HAP-1 (cell line): ENCODE results near the gene SOX6.
"Not testable (repeated sequence)": the region's sequence is repeated elsewhere in the genome, so short reads cannot be mapped to it uniquely, and the experiment has no call there.

Experiments
- DNase-seq, 2 experiments: peaks; one replicate each; pipeline ENCODE4 v3.0.0-alpha.2; 2016 to 2020; ENCODE audit warnings: low spot score in 2 of 2
- H3K27me3 ChIP-seq: fragments of 250-450 bp; sonication (Bioruptor Pico); 2 replicates; pipeline ENCODE4 v1.5.1; 2020; ENCODE audit warnings: low read depth, mild to moderate bottlenecking, moderate library complexity
- H3K36me3 ChIP-seq: fragments of 250-450 bp; sonication (Bioruptor Pico); replicated peaks from 2 replicates; pipeline ENCODE4 v1.5.1; 2020; ENCODE audit warnings: mild to moderate bottlenecking
- H3K4me1 ChIP-seq: fragments of 250-450 bp; sonication (Bioruptor Pico); 2 replicates; pipeline ENCODE4 v1.5.1; 2020; ENCODE audit warnings: mild to moderate bottlenecking
- H3K4me3 ChIP-seq: fragments of 250-450 bp; sonication (Bioruptor Pico); 2 replicates; pipeline ENCODE4 v1.5.1; 2020; ENCODE audit warnings: mild to moderate bottlenecking, moderate library complexity
- H3K9me3 ChIP-seq: fragments of 250-450 bp; sonication (Bioruptor Pico); 2 replicates; pipeline ENCODE4 v1.5.1; 2020; ENCODE audit warnings: mild to moderate bottlenecking, moderate library complexity
- in situ Hi-C: fragments of 300-500 bp; cut with MboI; formaldehyde crosslinking; loops from 3 replicates; pipeline ENCODE4 v1.14.3; 2020; ENCODE audit warnings: low sequenced_read_pairs, inconsistent platforms, mixed read lengths

SOX6 gene

DNA sequence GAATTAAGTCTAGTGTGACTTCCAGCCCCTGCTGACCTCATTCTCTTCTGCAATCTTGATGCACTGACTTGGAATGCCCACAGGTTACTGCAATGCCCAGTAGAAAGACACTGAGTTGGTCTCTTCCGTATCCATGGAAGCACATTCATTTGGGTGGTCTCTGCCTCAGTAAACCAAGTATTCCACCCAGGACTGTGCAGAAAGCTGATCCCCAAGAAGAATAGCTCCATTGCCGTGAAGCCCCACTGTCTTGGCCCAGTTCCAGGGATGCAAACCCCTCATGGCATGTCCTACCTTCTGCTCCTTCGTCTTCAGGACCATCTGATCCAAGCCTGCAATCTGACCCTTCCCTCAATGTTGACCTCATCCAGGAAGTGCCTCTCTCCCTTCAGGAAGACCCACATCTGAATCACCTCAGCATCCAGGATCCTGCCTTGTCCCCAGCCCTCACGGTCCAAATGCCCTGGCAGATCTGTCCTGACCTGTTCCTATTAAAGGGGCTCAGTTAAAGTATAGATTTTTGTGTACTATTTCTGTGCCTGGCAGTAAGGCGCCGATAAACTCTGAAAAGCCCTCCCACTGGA is 425.8 kb downstream of the SOX6 start:
- H3K27me3 ChIP-seq = no peaks in the 10 kb centered on the region; the same call in 1 of the 2 replicates
- H3K36me3 ChIP-seq = no peaks in the 10 kb centered on the region
- DNase-seq = no peak
- H3K4me3 ChIP-seq = no peak overlapping the region
- H3K9me3 ChIP-seq = peaks cover 3% of the 10 kb centered on the region; the same call in 1 of the 2 replicates
- no peaks in the 10 kb centered on the region for H3K4me1 ChIP-seq
- in situ Hi-C loops = no loop called here

DNA sequence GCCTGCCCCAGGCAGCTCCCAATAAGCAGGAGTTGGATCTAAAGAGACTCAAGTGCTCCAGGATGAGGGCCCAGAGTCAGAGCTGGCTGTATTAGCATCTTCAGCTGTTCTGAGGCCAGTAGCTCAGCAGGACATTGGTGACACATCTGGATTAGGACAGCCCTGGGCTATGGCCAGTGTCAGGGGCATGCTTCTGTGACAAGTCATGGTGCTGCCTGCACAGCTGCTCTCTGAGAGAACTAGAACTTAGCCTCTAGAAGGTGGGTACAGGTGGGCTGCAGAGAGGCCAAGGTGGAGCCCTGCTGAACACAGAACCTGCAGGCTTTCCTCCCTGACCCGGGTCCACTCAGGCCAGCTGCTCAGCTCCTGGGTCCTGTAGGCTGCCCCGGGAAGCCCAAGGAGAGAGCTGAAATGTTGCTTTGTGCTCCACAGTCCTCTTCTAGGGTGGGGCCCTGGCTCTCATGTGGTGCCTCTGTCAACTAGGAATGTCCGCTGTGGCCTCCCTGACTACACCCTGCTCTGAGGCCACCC is 426.9 kb downstream of the SOX6 start:
- no peaks in the 10 kb centered on the region; the same call in 1 of the 2 replicates for H3K27me3 ChIP-seq
- H3K36me3 ChIP-seq = no peaks in the 10 kb centered on the region
- H3K4me1 ChIP-seq = no peaks in the 10 kb centered on the region
- no peak overlapping the region for H3K4me3 ChIP-seq
- DNase-seq = no peak
- in situ Hi-C loops = no loop called here
- peaks cover 3% of the 10 kb centered on the region; the same call in 1 of the 2 replicates for H3K9me3 ChIP-seq

DNA sequence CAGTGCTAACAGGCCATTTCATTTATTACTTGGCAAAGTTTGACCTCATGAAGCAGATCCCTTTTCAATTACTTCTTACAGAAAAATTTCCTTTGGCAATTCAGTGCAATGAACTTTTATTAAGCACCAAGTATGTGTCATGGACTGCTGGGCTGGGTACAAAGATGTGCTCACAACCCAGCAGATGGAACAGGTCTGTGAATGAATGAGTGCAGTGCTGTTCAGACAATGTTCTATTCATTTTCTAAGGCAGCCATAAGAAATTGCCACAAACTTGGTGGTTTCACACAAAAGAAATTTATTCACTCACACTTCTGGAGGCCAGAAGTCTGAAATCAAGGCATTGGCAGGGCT is 428.5 kb downstream of the SOX6 start:
- Histone ChIP-seq H3K27me3 (no peaks in the 10 kb centered on the region), H3K9me3 (peaks cover 3% of the 10 kb centered on the region; the same call in 1 of the 2 replicates), H3K4me3 (no peak overlapping the region), H3K36me3 (no peaks in the 10 kb centered on the region), H3K4me1 (no peaks in the 10 kb centered on the region)
- no peak for DNase-seq
- in situ Hi-C loops = no loop called here

GRCh38 chr11:15927196-15927863 is 429.0 kb downstream of the SOX6 start:
- no peak for DNase-seq
- in situ Hi-C loops = no loop called here

GRCh38 chr11:15926071-15926470 is 430.3 kb downstream of the SOX6 start:
- in situ Hi-C loops = no loop called here

More at GRCh38 chr11:15927196-15927863, 429.0 kb downstream of the SOX6 start:
- Histone ChIP-seq H3K9me3 (peaks cover 3% of the 10 kb centered on the region; the same call in 1 of the 2 replicates), H3K36me3 (no peaks in the 10 kb centered on the region), H3K4me1 (no peaks in the 10 kb centered on the region), H3K4me3 (no peak overlapping the region), H3K27me3 (no peaks in the 10 kb centered on the region)

DNA sequence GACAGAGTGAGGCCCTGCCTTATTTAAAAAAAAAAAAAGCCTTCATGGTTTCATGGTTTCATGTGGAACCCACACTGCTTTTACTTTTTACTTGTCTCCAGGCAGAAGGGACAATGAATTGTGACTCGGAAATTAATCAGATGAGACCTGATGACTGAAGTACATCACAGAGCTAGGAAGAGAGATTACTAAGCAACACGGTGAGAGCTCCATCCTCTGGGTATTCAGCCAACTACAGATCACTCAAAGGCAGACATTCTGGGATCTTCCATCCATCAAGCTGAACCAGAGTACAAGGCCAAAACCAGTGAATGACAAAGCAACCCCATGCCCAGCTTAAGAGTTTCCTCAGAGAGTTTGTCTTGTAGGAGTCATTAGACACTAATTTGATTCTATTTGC is 433.2 kb downstream of the SOX6 start:
- in situ Hi-C loops = no loop called here
- H3K4me3 ChIP-seq = no peak overlapping the region
- no peaks in the 10 kb centered on the region for H3K4me1 ChIP-seq
- H3K36me3 ChIP-seq = no peaks in the 10 kb centered on the region
- no peaks in the 10 kb centered on the region for H3K9me3 ChIP-seq
- H3K27me3 ChIP-seq = no peaks in the 10 kb centered on the region
- no peak for DNase-seq

More at GRCh38 chr11:15926071-15926470, 430.3 kb downstream of the SOX6 start:
- H3K36me3 ChIP-seq = no peaks in the 10 kb centered on the region
- no peaks in the 10 kb centered on the region for H3K4me1 ChIP-seq
- DNase-seq = no peak
- H3K4me3 ChIP-seq = no peak overlapping the region
- no peaks in the 10 kb centered on the region for H3K9me3 ChIP-seq
- no peaks in the 10 kb centered on the region for H3K27me3 ChIP-seq

DNA sequence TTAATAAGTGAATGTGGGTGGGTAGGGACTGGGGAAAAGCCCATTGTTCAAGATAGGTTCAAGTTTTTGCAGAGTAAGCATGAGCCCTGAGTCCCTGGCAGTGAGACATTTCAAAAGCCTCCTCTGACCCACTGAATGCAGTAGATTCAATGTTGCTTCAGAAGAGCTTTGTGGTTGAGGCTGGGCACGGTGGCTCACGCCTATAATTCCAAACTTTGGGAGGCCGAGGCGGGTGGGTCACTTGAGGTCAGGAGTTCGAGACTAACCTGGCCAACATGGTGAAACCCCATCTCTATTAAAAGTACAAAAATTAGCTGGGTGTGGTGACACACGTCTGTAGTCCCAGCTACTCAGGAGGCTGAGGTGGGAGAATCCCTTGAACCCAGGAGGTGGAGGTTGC is 433.6 kb downstream of the SOX6 start:
- H3K27me3 ChIP-seq, H3K36me3 ChIP-seq, H3K9me3 ChIP-seq, H3K4me1 ChIP-seq, DNase-seq, in situ Hi-C loops, H3K4me3 ChIP-seq: not testable (repeated sequence)

DNA sequence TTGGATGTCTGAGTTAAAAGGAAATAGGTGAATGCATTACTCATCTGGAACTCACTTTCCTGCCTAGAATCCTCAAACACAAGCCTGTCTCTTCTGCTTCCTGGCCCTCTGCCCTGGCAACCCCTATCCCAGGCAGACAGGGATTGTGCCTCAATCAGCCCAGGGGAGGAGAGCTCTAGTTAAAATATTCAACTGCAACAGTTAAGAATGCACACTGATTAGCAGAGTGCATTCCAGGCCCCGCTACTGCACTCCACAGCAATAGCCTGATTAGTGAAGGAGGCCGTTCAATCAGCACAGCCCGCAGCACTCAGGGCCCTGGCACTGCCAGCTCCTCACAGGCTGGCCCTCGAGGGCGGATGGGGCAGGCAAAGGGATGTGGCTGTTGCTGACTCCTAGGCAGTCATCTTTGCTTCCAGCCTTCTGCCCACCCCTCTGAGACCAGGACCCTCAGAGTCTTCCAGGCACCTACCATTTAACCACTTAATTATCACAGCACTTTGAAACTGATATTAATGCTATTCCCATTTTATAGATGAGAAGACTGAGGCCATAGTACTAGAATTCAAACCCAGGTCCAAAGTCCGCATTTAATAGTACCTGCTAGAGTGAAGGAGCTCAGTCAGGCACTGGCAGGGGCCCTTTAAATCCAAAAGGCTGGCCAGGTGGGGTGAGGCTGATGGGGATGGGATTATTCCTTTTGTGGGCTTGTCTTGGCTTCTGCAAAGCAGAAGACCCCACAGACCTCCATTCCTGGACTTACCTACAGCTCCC is 435.3 kb downstream of the SOX6 start:
- H3K4me1 ChIP-seq = no peaks in the 10 kb centered on the region
- H3K4me3 ChIP-seq = no peak overlapping the region
- no peaks in the 10 kb centered on the region; the same call in 1 of the 2 replicates for H3K27me3 ChIP-seq
- DNase-seq = no peak
- in situ Hi-C loops = no loop called here
- no peaks in the 10 kb centered on the region for H3K36me3 ChIP-seq
- no peaks in the 10 kb centered on the region for H3K9me3 ChIP-seq

DNA sequence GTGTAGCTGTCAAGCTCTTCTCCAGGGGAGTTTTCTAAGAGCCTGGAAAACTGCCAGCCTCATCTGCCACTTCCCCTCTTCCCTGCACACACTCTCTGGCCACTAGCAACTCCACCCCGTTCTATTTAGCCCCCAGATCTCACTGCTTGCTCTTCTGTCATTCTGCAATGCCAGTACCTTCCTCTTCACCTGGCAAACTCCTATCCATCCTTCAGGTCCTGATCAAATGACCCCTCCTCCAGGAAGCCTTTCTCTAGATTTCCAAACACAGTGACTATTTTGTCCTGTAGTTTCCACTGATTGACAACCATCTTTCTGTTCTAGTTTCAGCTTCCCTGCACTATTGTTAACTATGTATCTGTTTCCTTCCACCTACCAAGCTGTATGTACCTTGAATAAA is 437.7 kb downstream of the SOX6 start:
- H3K27me3 ChIP-seq = no peaks in the 10 kb centered on the region; the same call in 1 of the 2 replicates
- no peaks in the 10 kb centered on the region for H3K36me3 ChIP-seq
- no peak overlapping the region for H3K4me3 ChIP-seq
- in situ Hi-C loops = no loop called here
- H3K4me1 ChIP-seq = no peaks in the 10 kb centered on the region
- H3K9me3 ChIP-seq = no peaks in the 10 kb centered on the region
- no peak for DNase-seq

DNA sequence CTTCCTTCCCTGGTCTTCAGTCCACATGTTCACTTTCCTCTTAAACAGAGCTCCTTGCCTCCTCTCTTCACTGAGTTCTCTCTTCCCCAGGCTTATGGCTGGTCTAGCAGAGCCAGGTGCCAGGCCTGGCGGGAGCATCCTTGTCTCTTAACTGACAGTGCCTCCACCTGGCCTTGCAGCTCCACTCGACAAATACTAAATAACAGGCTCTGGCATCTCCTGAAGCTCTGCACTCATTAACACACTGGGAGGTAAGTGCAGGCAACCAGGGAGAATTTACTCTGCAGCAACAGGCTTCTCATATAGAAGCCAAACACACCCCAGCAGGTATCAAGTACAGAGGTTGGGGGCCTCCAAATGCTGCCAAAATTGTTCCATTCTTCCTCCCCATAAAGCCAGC is 438.1 kb downstream of the SOX6 start:
- Histone ChIP-seq H3K27me3 (no peaks in the 10 kb centered on the region; the same call in 1 of the 2 replicates), H3K4me1 (no peaks in the 10 kb centered on the region), H3K36me3 (no peaks in the 10 kb centered on the region), H3K9me3 (no peaks in the 10 kb centered on the region), H3K4me3 (no peak overlapping the region)
- in situ Hi-C loops = no loop called here
- no peak for DNase-seq
